RWPE2 (cell line): ENCODE data around the gene MOB3A.
"Not testable (repeated sequence)": the region's sequence is repeated elsewhere in the genome, so short reads cannot be mapped to it uniquely, and the experiment has no call there.

Source experiments
- ATAC-seq: fragments of 200-7000 bp; cut with Tn5 transposase; 3 replicates; pipeline ENCODE4 v1.9.1; 2021; ENCODE audit warnings: low read depth
- DNase-seq: peaks from one replicate; pipeline ENCODE4 v3.0.0-alpha.2; 2020; ENCODE audit warnings: low spot score
- H3K27ac ChIP-seq: fragments of 450-650 bp; 2 replicates; pipeline ENCODE4 v1.5.1; 2017; ENCODE audit warnings: mild to moderate bottlenecking; ENCODE audit not compliant: poor library complexity, severe bottlenecking
- H3K27me3 ChIP-seq: fragments of 250-450 bp; sonication (Bioruptor Pico); 2 replicates; pipeline ENCODE4 v1.5.1; 2021; ENCODE audit warnings: mild to moderate bottlenecking, moderate library complexity; ENCODE audit not compliant: insufficient read depth, poor library complexity, severe bottlenecking
- H3K36me3 ChIP-seq: fragments of 250-450 bp; sonication (Bioruptor Pico); 2 replicates; pipeline ENCODE4 v1.5.1; 2020; ENCODE audit warnings: low read depth, mild to moderate bottlenecking, moderate library complexity
- H3K4me1 ChIP-seq: fragments of 250-450 bp; sonication (Bioruptor Pico); 2 replicates; pipeline ENCODE4 v1.5.1; 2021; ENCODE audit warnings: mild to moderate bottlenecking, moderate library complexity; ENCODE audit not compliant: insufficient read depth, poor library complexity, severe bottlenecking
- H3K4me3 ChIP-seq: fragments of 250-450 bp; sonication (Bioruptor Pico); 2 replicates; pipeline ENCODE4 v1.5.1; 2021; ENCODE audit warnings: mild to moderate bottlenecking, moderate library complexity; ENCODE audit not compliant: severe bottlenecking
- H3K9me3 ChIP-seq: fragments of 250-450 bp; sonication (Bioruptor Pico); 2 replicates; pipeline ENCODE4 v1.5.1; 2021; ENCODE audit warnings: mild to moderate bottlenecking, moderate library complexity; ENCODE audit not compliant: severe bottlenecking
- TF ChIP-seq, protein P1 (sequence below): fragments of 450-650 bp; IDR thresholded peaks from one replicate; pipeline ENCODE4 v1.5.1; 2017; ENCODE audit warnings: mild to moderate bottlenecking, moderate library complexity; ENCODE audit not compliant: poor library complexity, severe bottlenecking

Gene MOB3A

GRCh38 chr19:2034729-2035589 lies 61.2 kb downstream of the MOB3A start:
- peak; percentile 65 for DNase-seq
- Histone ChIP-seq H3K9me3 (no peaks in the 10 kb centered on the region), H3K4me1 (peaks cover 14% of the 10 kb centered on the region), H3K36me3 (peaks cover 18% of the 10 kb centered on the region), H3K27ac (no peak overlapping the region), H3K27me3 (no peaks in the 10 kb centered on the region), H3K4me3 (no peak overlapping the region)
- TF ChIP-seq, protein P1, sequence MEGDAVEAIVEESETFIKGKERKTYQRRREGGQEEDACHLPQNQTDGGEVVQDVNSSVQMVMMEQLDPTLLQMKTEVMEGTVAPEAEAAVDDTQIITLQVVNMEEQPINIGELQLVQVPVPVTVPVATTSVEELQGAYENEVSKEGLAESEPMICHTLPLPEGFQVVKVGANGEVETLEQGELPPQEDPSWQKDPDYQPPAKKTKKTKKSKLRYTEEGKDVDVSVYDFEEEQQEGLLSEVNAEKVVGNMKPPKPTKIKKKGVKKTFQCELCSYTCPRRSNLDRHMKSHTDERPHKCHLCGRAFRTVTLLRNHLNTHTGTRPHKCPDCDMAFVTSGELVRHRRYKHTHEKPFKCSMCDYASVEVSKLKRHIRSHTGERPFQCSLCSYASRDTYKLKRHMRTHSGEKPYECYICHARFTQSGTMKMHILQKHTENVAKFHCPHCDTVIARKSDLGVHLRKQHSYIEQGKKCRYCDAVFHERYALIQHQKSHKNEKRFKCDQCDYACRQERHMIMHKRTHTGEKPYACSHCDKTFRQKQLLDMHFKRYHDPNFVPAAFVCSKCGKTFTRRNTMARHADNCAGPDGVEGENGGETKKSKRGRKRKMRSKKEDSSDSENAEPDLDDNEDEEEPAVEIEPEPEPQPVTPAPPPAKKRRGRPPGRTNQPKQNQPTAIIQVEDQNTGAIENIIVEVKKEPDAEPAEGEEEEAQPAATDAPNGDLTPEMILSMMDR, result no peak
- ATAC-seq, result peak; percentile 8; the same call in 2 of the 3 replicates

- ATAC-seq, H3K4me3 ChIP-seq: not testable (repeated sequence)
- H3K27ac ChIP-seq, result peak overlapping the region; percentile 91
Observed at GRCh38 chr19:2034253-2034652, 61.9 kb downstream of the MOB3A start.

GRCh38 chr19:2033825-2034159 lies 62.3 kb downstream of the MOB3A start:
- TF ChIP-seq, protein P1, result no peak
- peak overlapping the region; percentile 91 for H3K27ac ChIP-seq
- H3K4me3 ChIP-seq, result no peak overlapping the region
- H3K27me3 ChIP-seq, result no peaks in the 10 kb centered on the region
- peaks cover 6% of the 10 kb centered on the region for H3K36me3 ChIP-seq
- DNase-seq (peak; percentile 41), ATAC-seq (no peak)
- H3K4me1 ChIP-seq, result peaks cover 14% of the 10 kb centered on the region
- no peaks in the 10 kb centered on the region for H3K9me3 ChIP-seq

More at GRCh38 chr19:2034253-2034652, 61.9 kb downstream of the MOB3A start:
- Histone ChIP-seq H3K36me3 (peaks cover 11% of the 10 kb centered on the region), H3K4me1 (peaks cover 14% of the 10 kb centered on the region)
- not testable (repeated sequence) for H3K27me3 ChIP-seq, DNase-seq, H3K9me3 ChIP-seq

- H3K4me1 ChIP-seq, result peaks cover 14% of the 10 kb centered on the region
Observed at GRCh38 chr19:2033115-2033824, 62.9 kb downstream of the MOB3A start.

DNA sequence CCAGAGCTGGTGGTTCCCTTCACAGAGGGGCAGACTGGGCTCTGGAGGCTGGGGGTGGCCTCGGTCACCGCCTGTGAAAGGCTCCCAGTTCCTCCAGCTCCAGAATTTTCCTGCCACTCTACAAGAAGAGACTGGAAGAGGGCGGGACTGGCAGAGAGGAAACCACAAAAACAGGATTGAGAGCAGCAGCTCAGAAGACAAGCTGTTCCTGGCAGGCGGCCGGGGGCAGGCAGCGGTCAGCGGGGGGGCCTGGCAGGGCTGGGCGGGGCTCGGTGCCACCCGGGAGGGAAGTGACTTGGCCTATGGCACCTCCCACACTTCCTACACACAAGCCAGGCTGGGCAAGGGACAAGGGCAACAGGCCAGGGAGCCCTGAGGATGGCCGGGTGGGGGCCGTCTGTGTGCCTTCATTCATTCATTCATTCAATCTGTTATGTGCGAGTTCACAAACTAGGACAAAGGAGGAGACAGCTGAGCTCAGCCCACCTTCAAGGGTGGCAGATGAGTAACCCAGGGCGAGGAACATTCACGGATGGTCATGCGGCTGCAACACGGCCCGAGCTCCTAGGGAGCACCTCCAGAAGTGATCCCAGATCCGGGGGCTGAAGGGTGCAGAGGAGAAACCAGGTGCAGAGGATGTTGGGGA lies 63.7 kb downstream of the MOB3A start:
- DNase-seq (peak; percentile 90), ATAC-seq (peak; percentile 71)
- peak overlapping the region; percentile 91 for H3K27ac ChIP-seq
- H3K36me3 ChIP-seq, result no peaks in the 10 kb centered on the region
- TF ChIP-seq, protein P1, result no peak
- H3K9me3 ChIP-seq, result no peaks in the 10 kb centered on the region
- peaks cover 14% of the 10 kb centered on the region for H3K4me1 ChIP-seq
- no peaks in the 10 kb centered on the region for H3K27me3 ChIP-seq
- H3K4me3 ChIP-seq, result no peak overlapping the region

More at GRCh38 chr19:2033115-2033824, 62.9 kb downstream of the MOB3A start:
- Histone ChIP-seq H3K9me3 (no peaks in the 10 kb centered on the region), H3K36me3 (peaks cover under 1% of the 10 kb centered on the region; the same call in 1 of the 2 replicates), H3K27me3 (no peaks in the 10 kb centered on the region), H3K27ac (peak overlapping the region; percentile 91), H3K4me3 (no peak overlapping the region)
- ATAC-seq (no peak), DNase-seq (no peak)
- TF ChIP-seq, protein P1, result no peak
